Central memory CD8-positive, alpha-beta T cell (primary cell): ENCODE measurements around the gene KRTAP10-4.

Source experiments
- ATAC-seq: fragments of 150-1000 bp; cut with Tn5 transposase; replicated peaks from 2 replicates; pipeline ENCODE4 v1.10.0; 2022; ENCODE audit warnings: mild to moderate bottlenecking, moderate FRiP score, moderate number of reproducible peaks; ENCODE audit not compliant: poor library complexity, severe bottlenecking; ENCODE audit errors: extremely low read depth
- DNase-seq, 2 donors: peaks; one replicate each; pipeline ENCODE4 v3.0.0; 2021; ENCODE audit warnings: low spot score in 2 of 2
- H3K27ac Mint-ChIP-seq: one replicate; pipeline ENCODE4 v1.8.0; 2022; ENCODE audit warnings: low read depth, mild to moderate bottlenecking, moderate library complexity, mixed read lengths
- H3K27me3 Mint-ChIP-seq: one replicate; pipeline ENCODE4 v1.8.0; 2022; ENCODE audit warnings: mixed read lengths
- H3K36me3 Mint-ChIP-seq: one replicate; pipeline ENCODE4 v1.8.0; 2022; ENCODE audit warnings: mild to moderate bottlenecking, moderate library complexity, mixed read lengths; ENCODE audit not compliant: insufficient read depth
- H3K4me1 Mint-ChIP-seq: one replicate; pipeline ENCODE4 v1.8.0; 2022; ENCODE audit warnings: mixed read lengths
- H3K4me3 Mint-ChIP-seq: one replicate; pipeline ENCODE4 v1.8.0; 2022; ENCODE audit warnings: mild to moderate bottlenecking, moderate library complexity, mixed read lengths
- H3K9me3 Mint-ChIP-seq: one replicate; pipeline ENCODE4 v1.8.0; 2022; ENCODE audit warnings: mixed read lengths

Gene KRTAP10-4

GRCh38 chr21:44615466-44615865 is 41.9 kb downstream of the KRTAP10-4 start:
- no peak overlapping the region for H3K4me3 Mint-ChIP-seq

GRCh38 chr21:44615911-44616590 is 42.5 kb downstream of the KRTAP10-4 start:
- H3K9me3 Mint-ChIP-seq, result peaks cover 26% of the 10 kb centered on the region
- H3K4me3 Mint-ChIP-seq, result no peak overlapping the region
- no peak for ATAC-seq
- H3K27me3 Mint-ChIP-seq, result no peaks in the 10 kb centered on the region
- no peak overlapping the region for H3K27ac Mint-ChIP-seq
- H3K4me1 Mint-ChIP-seq, result peaks cover 63% of the 10 kb centered on the region
- H3K36me3 Mint-ChIP-seq, result peaks cover 7% of the 10 kb centered on the region
- no peak for DNase-seq

More at GRCh38 chr21:44615466-44615865, 41.9 kb downstream of the KRTAP10-4 start:
- peaks cover 23% of the 10 kb centered on the region for H3K9me3 Mint-ChIP-seq
- H3K27ac Mint-ChIP-seq, result no peak overlapping the region
- H3K4me1 Mint-ChIP-seq, result peaks cover 58% of the 10 kb centered on the region
- DNase-seq, result no peak
- H3K36me3 Mint-ChIP-seq, result peaks cover 7% of the 10 kb centered on the region
- no peak for ATAC-seq
- no peaks in the 10 kb centered on the region for H3K27me3 Mint-ChIP-seq

DNA sequence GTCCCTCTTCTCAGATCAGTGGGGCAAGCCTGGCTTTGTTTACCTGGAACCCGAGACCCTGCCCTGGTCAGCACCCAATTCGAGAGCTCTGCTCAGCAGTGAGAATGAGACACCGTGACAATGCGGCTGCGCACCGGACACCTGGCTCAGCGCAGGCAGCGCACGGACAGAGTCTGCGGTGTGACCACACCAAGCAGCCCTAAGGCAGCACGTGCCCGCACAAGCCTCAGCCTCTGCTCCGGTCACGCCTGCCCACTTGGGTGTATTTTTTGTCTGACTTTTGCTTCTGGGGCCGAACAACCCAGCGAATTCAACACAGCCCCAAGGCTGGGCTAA is 43.0 kb downstream of the KRTAP10-4 start:
- peak overlapping the region; percentile 1 for H3K4me3 Mint-ChIP-seq
- H3K36me3 Mint-ChIP-seq, result peaks cover 7% of the 10 kb centered on the region
- peaks cover 21% of the 10 kb centered on the region for H3K9me3 Mint-ChIP-seq
- H3K27ac Mint-ChIP-seq, result no peak overlapping the region
- ATAC-seq, result no peak
- peaks cover 63% of the 10 kb centered on the region for H3K4me1 Mint-ChIP-seq
- DNase-seq, result no peak
- no peaks in the 10 kb centered on the region for H3K27me3 Mint-ChIP-seq

- peak overlapping the region; percentile 1 for H3K4me3 Mint-ChIP-seq
- H3K4me1 Mint-ChIP-seq, result peaks cover 63% of the 10 kb centered on the region
- H3K9me3 Mint-ChIP-seq, result peaks cover 21% of the 10 kb centered on the region
- DNase-seq, result no peak
- ATAC-seq, result no peak
- no peaks in the 10 kb centered on the region for H3K27me3 Mint-ChIP-seq
- peaks cover 7% of the 10 kb centered on the region for H3K36me3 Mint-ChIP-seq
- H3K27ac Mint-ChIP-seq, result no peak overlapping the region
Measured at GRCh38 chr21:44617071-44617501, 43.6 kb downstream of the KRTAP10-4 start.

- H3K27me3 Mint-ChIP-seq, result no peaks in the 10 kb centered on the region
- peak overlapping the region; percentile 95 for H3K27ac Mint-ChIP-seq
- DNase-seq (no peak), ATAC-seq (peak; percentile 29)
- peak overlapping the region; percentile 67 for H3K4me3 Mint-ChIP-seq
- peaks cover 9% of the 10 kb centered on the region for H3K36me3 Mint-ChIP-seq
- peaks cover 35% of the 10 kb centered on the region for H3K9me3 Mint-ChIP-seq
- H3K4me1 Mint-ChIP-seq, result peaks cover 60% of the 10 kb centered on the region
Measured at GRCh38 chr21:44618504-44618903, 45.0 kb downstream of the KRTAP10-4 start.

- Mint-ChIP-seq H3K27ac (peak overlapping the region; percentile 95), H3K4me3 (peak overlapping the region; percentile 67), H3K27me3 (no peaks in the 10 kb centered on the region), H3K4me1 (peaks cover 64% of the 10 kb centered on the region), H3K36me3 (peaks cover 10% of the 10 kb centered on the region), H3K9me3 (peaks cover 39% of the 10 kb centered on the region)
- ATAC-seq (peak; percentile 99), DNase-seq (peak in 1 of 2 donors; percentile 52)
Measured at GRCh38 chr21:44618909-44619308, 45.4 kb downstream of the KRTAP10-4 start.

GRCh38 chr21:44619886-44620285 is 46.4 kb downstream of the KRTAP10-4 start:
- Mint-ChIP-seq H3K4me1 (peaks cover 68% of the 10 kb centered on the region), H3K36me3 (peaks cover 10% of the 10 kb centered on the region), H3K27ac (peak overlapping the region; percentile 95), H3K9me3 (peaks cover 47% of the 10 kb centered on the region), H3K27me3 (no peaks in the 10 kb centered on the region), H3K4me3 (peak overlapping the region; percentile 67)
- DNase-seq (no peak), ATAC-seq (no peak)

- no peak overlapping the region for H3K4me3 Mint-ChIP-seq
- peaks cover 66% of the 10 kb centered on the region for H3K4me1 Mint-ChIP-seq
- H3K9me3 Mint-ChIP-seq, result peaks cover 47% of the 10 kb centered on the region
Measured at GRCh38 chr21:44623575-44623974, 50.0 kb downstream of the KRTAP10-4 start.

More at GRCh38 chr21:44623575-44623974, 50.0 kb downstream of the KRTAP10-4 start:
- Mint-ChIP-seq H3K27me3 (no peaks in the 10 kb centered on the region), H3K27ac (no peak overlapping the region), H3K36me3 (peaks cover 10% of the 10 kb centered on the region)
- DNase-seq (no peak), ATAC-seq (no peak)
